Fibroblast of mammary gland (primary cell): ENCODE measurements around the gene ZNF618.

ENCODE experiments used
- DNase-seq: peaks from one replicate; pipeline ENCODE4 v3.0.0-alpha.2; 2010; ENCODE audit warnings: low read depth
- H3K4me3 ChIP-seq: 2 replicates; pipeline ENCODE4 v1.5.1; 2011; ENCODE audit warnings: low read depth, mild to moderate bottlenecking, low read length, moderate library complexity; ENCODE audit not compliant: control insufficient read depth
- TF ChIP-seq, protein P1 (sequence below): conservative IDR thresholded peaks from 2 replicates; pipeline ENCODE4 v1.5.1; 2011; ENCODE audit warnings: low read depth, low read length, inconsistent platforms; ENCODE audit not compliant: control insufficient read depth, insufficient read depth

The ZNF618 gene

DNA sequence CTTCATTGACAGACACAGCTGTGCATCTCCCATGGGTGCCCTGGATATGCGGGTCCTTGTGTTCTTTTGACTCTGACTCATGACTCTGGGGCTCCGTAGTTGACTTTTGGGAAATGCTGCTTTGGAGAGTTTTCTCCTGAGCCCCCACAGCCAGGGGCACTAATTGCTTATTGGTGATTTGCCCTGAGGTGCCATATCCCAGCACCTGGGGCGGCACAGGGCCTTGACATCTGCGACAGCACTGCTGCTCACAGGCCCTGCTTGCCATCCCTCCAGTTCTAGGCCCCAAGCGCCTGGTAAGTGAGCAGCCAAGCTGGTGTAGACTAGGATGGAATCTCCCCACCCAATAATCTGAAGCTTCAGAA lies 126.9 kb downstream of the ZNF618 start:
- TF ChIP-seq, protein P1, sequence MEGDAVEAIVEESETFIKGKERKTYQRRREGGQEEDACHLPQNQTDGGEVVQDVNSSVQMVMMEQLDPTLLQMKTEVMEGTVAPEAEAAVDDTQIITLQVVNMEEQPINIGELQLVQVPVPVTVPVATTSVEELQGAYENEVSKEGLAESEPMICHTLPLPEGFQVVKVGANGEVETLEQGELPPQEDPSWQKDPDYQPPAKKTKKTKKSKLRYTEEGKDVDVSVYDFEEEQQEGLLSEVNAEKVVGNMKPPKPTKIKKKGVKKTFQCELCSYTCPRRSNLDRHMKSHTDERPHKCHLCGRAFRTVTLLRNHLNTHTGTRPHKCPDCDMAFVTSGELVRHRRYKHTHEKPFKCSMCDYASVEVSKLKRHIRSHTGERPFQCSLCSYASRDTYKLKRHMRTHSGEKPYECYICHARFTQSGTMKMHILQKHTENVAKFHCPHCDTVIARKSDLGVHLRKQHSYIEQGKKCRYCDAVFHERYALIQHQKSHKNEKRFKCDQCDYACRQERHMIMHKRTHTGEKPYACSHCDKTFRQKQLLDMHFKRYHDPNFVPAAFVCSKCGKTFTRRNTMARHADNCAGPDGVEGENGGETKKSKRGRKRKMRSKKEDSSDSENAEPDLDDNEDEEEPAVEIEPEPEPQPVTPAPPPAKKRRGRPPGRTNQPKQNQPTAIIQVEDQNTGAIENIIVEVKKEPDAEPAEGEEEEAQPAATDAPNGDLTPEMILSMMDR = no peak
- no peak overlapping the region for H3K4me3 ChIP-seq
- DNase-seq = no peak

DNA sequence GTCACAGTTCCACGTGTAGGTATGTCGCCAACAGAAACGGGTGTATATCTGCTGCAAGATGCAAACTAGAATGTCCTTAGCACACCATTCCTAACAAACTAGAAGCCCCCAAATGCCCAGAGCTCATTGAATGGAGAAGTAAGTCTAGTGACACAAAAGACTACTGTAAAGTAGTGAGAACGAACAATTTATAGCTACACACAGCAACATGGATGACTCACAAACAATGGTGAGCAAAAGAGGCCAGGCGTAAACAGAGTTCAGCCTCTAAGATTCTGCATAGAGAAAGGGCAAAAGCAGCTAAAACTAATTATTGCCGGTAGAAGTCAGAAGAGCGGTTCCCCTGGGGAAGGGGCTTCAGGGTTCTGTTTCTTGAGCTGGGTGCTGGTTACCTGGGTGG lies 127.2 kb downstream of the ZNF618 start:
- TF ChIP-seq, protein P1 = no peak
- no peak for DNase-seq
- no peak overlapping the region for H3K4me3 ChIP-seq

DNA sequence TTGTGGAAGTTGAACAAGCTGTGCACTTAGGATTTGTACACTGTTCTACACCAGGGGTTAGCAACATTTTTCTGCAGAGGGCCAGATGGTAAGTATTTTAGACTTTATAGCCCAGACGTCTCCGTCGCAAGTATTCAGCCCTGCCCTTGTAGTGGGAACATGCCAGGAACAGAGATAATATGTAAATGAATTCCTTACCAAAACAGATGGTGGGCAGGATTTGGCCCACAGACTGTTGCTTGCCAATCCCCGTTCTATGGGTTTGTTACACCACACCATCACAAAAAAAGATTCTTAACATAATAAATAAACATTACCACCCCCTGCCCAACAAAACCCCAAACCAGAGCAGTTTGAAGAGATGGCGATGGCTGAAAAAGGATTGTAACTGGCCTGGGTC lies 127.6 kb downstream of the ZNF618 start:
- DNase-seq = no peak
- no peak overlapping the region for H3K4me3 ChIP-seq
- TF ChIP-seq, protein P1 = no peak

DNA sequence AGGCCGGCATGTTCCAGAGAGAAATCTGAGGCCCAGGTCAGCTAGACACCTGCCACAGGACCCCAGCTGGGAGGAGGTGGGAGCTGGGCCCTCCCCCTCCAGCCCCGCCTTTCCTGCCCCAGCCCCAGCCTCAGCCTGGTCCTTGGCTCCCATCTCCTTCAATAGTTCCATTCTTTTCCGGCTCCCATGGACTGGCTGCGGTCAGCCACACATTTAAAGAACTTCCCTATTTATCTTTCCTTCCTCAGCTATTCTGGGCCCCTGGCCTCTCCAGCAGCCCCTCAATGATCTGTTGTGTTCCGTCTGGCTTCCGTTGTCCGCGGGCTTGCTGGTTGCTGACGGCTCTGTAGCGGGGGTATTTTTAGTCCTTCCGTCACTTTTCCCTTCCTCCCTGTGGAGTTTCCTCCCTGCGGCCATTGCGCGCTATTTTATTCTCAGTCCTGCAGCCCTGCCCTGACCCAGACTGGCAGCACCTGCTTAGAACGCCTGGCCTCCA lies 128.2 kb downstream of the ZNF618 start:
- H3K4me3 ChIP-seq = no peak overlapping the region
- TF ChIP-seq, protein P1 = no peak
- no peak for DNase-seq

DNA sequence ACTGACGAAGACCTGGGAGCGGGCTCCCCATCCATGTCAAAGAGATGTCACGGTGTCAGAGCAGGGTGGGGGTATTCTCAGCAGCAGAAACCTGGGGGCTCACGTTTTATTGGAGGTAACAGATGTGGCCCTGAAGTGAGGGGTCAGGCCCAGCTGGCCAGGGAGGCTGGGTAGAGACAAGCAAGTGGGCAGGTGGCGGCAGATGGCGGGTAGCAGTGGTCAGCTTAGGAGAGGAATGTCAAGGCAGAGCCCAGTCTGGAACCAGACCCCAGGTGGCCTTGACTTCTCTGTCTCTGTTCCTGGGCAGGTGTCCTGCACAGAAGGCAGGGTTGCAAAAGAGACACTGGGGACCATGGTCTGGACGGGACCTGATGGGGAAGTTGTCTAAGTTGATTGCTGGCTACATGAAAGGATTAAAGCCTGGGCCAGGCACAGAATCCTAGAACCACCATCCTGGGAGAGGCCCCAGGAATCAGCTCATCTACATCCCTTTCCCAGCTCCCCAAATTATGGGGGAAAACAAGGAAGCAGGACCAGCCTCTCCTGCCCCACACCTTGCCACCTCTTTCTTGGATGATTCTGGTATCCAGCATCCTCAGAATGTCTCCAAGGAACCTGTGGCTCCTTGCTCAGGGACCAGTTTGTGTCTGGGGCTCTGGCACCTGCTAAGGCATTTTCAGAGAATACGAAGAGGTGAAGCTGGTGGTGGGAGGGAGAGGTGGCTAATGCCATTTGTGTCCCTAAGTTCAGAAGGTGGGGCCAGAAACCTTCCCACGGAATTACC lies 129.5 kb downstream of the ZNF618 start:
- H3K4me3 ChIP-seq = no peak overlapping the region
- DNase-seq = no peak
- TF ChIP-seq, protein P1 = no peak

DNA sequence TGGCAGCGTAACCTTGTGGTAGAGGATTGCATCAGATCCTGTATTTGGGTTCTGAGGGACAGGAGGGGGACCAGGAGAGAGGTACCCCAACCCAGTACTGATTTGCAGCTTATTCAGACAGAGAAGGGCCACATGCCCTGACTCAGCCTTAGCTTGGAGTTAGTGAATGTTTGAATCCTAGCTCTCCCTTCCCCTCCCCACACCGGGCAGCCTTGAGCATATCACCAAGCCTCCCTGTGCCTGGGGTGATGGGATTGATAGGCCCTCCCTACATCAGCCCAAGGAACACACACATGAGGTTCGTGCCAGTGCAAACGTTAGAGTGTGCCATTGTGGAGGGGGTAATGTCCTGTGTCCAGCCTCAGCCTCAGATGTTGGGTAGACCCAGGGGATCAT lies 130.0 kb downstream of the ZNF618 start:
- TF ChIP-seq, protein P1 = no peak
- no peak overlapping the region for H3K4me3 ChIP-seq
- no peak for DNase-seq
